Measurements from ENCODE around the gene PDE2A. TPM values are rescaled to one million over a fixed set of nuclear protein-coding genes. Genes with fewer than 3 reads are reported as not detected.

PDE2A gene
- total RNA-seq, 1 experiment from 2014 or later = 9.6 TPM

DNA sequence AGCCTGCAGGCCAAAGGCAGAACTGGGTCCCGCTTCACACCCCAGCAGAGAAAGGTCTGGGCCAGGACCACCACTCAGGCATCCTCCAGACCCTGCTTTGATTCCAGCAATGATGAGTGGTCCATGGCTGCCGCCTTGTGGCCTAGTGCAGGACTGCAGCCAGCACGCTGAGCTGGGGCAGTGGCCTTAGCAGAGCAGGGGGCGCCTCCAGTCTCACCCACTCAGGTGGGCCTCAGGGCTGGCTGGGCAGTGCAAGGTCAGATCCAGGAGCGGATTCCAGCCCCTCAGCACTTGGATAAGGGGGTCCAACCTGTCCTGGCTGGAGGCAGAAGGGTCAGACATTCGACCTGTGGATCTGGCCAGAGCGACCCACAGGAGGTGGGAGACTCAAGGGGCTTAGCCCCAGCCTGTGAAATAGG is 9.6 kb upstream of the PDE2A start:
- POLR2A ChIA-PET (ENCODE audit: unreplicated experiment) = interaction anchor here (0.6 kb wide), 1 partner anchor 25 kb away, joined by 3 read pairs; no protein-coding TSS in a partner anchor
- no peak overlapping the region for H2AFZ ChIP-seq
- intact Hi-C loops (cut with micrococcal nuclease; ENCODE audit: unreplicated experiment) = loop anchor here (1.0 to 10.0 kb wide), 4 partner anchors 98 to 701 kb away; no protein-coding TSS in a partner anchor

DNA sequence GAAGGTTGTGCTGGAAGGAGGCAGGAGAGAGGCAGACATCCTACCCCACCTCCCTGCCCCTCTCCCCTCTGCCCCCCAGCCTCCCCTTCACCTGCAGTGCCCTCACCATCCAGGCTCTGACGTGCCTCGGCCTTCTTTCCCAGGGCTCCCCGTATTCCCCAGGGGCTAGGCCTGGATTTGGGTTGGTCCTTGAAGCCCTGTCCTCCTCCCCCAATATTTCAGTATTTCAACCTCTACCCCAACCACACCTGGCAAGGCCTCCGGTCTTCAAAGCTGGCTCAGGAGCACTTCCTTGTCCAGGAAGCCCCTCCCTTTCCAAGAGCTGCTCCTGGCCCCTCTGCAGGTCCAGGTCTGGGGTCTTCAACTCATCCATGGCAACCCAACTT is 8.6 kb upstream of the PDE2A start:
- Histone ChIP-seq H3K4me3 (no peak overlapping the region), H3F3A (ENCODE audit: insufficient read depth, low read depth) (peaks cover 20% of the 10 kb centered on the region; the same call in 1 of the 2 replicates)
- intact Hi-C loops (cut with micrococcal nuclease; ENCODE audit: unreplicated experiment) = loop anchor here (1.0 to 10.0 kb wide), 3 partner anchors 98 to 702 kb away; no protein-coding TSS in a partner anchor

More for the DNA sequence above, 9.6 kb upstream of the PDE2A start:
- H3K9me2 ChIP-seq (ENCODE audit: insufficient read depth) = no peaks in the 10 kb centered on the region
- H3F3A ChIP-seq (ENCODE audit: insufficient read depth, low read depth) = peaks cover 20% of the 10 kb centered on the region; the same call in 1 of the 2 replicates
- TF ChIP-seq, protein P1, sequence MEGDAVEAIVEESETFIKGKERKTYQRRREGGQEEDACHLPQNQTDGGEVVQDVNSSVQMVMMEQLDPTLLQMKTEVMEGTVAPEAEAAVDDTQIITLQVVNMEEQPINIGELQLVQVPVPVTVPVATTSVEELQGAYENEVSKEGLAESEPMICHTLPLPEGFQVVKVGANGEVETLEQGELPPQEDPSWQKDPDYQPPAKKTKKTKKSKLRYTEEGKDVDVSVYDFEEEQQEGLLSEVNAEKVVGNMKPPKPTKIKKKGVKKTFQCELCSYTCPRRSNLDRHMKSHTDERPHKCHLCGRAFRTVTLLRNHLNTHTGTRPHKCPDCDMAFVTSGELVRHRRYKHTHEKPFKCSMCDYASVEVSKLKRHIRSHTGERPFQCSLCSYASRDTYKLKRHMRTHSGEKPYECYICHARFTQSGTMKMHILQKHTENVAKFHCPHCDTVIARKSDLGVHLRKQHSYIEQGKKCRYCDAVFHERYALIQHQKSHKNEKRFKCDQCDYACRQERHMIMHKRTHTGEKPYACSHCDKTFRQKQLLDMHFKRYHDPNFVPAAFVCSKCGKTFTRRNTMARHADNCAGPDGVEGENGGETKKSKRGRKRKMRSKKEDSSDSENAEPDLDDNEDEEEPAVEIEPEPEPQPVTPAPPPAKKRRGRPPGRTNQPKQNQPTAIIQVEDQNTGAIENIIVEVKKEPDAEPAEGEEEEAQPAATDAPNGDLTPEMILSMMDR (conservative IDR thresholded peaks at IDR 0.05) = peak; percentile 97
- TF ChIP-seq EZH2 (IDR thresholded peaks at IDR 0.05; ENCODE audit: low read depth) = no peak
- H3K4me2 ChIP-seq = no peak overlapping the region
- H3K27ac ChIP-seq = no peak overlapping the region
- no peaks in the 10 kb centered on the region for H3K9me3 ChIP-seq (ENCODE audit: insufficient read depth, low read depth)
- H3K4me3 ChIP-seq = no peak overlapping the region
- H3K4me1 ChIP-seq (replicated peaks; ENCODE audit: insufficient read depth) = 0 out of 2 replicates have a peak, but pooled peaks cover 3% of the 10 kb centered on the region
- no peaks in the 10 kb centered on the region for H3K36me3 ChIP-seq (ENCODE audit: low read depth)
- no TSS peak for BruUV-seq (replicated peaks)
- 0 out of 2 replicates have a peak, but pooled peaks cover 5% of the 10 kb centered on the region for H3K27me3 ChIP-seq (ENCODE audit: insufficient read depth, low read depth)
- peaks cover 21% of the 10 kb centered on the region for H4K20me1 ChIP-seq (ENCODE audit: insufficient read depth)
- peak in 1 of 2 experiments; percentile 71 for DNase-seq
- CTCF ChIA-PET = interaction anchor here (0.5 to 1.6 kb wide), 11 partner anchors 40 to 746 kb away, joined by 3 to 19 read pairs (median 4); no protein-coding TSS in a partner anchor
- H3K79me2 ChIP-seq (ENCODE audit: low read depth) = no peaks in the 10 kb centered on the region

DNA sequence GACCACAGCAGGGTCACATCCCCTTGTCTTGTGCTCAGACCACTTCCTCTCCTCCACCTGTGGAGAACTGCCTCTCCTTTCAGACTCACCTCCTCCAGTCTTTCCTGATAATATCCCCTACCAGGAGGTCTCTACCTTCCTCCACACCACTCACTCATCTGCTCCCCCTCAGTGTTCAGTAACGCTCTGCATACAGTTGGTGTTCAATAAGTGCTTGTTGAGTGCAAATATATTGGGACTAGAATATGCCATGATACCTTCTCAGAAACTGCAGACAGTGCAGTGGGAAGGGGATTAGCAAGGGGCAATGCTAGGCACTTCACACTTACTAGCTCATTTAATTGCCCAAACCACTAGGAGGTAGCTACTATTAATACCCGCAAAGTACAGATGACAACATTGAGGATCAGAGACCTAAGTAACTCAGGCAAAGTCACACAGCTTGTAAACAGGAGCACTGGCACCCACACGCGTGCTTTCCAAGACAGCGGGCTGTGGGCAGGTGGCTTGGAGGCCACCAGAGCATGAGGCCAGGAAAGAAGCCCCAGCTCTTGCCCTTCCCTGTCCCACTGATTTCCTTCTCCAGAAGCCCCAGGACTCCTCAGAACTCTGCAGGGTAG is 8.1 kb upstream of the PDE2A start:
- Histone ChIP-seq H3K36me3 (ENCODE audit: low read depth) (no peaks in the 10 kb centered on the region), H3K9me2 (ENCODE audit: insufficient read depth) (no peaks in the 10 kb centered on the region), H2AFZ (no peak overlapping the region), H4K20me1 (ENCODE audit: insufficient read depth) (peaks cover 21% of the 10 kb centered on the region), H3K9me3 (ENCODE audit: insufficient read depth, low read depth) (no peaks in the 10 kb centered on the region), H3K27me3 (ENCODE audit: insufficient read depth, low read depth) (peaks cover 19% of the 10 kb centered on the region), H3K4me2 (no peak overlapping the region), H3K4me1 (replicated peaks; ENCODE audit: insufficient read depth) (0 out of 2 replicates have a peak, but pooled peaks cover 3% of the 10 kb centered on the region), H3K79me2 (ENCODE audit: low read depth) (no peaks in the 10 kb centered on the region), H3K27ac (no peak overlapping the region), H3F3A (ENCODE audit: insufficient read depth, low read depth) (peaks cover 19% of the 10 kb centered on the region; the same call in 1 of the 2 replicates), H3K4me3 (no peak overlapping the region)
- intact Hi-C loops (cut with micrococcal nuclease; ENCODE audit: unreplicated experiment) = loop anchor here (10.0 kb wide), 1 partner anchor 702 kb away; no protein-coding TSS in a partner anchor
- no TSS peak for BruUV-seq (replicated peaks)
- ChIA-PET POLR2A (ENCODE audit: unreplicated experiment) (interaction anchor here (0.6 kb wide), 1 partner anchor 149 kb away, joined by 3 read pairs; no protein-coding TSS in a partner anchor), CTCF (interaction anchor here (0.6 kb wide), 1 partner anchor 111 kb away, joined by 3 read pairs; no protein-coding TSS in a partner anchor)
- DNase-seq = no peak
- no peak for TF ChIP-seq EZH2 (IDR thresholded peaks at IDR 0.05; ENCODE audit: low read depth)
- TF ChIP-seq, protein P1 (conservative IDR thresholded peaks at IDR 0.05) = no peak

More for the DNA sequence above, 8.6 kb upstream of the PDE2A start:
- Histone ChIP-seq H3K27ac (no peak overlapping the region), H3K9me2 (ENCODE audit: insufficient read depth) (no peaks in the 10 kb centered on the region), H3K27me3 (ENCODE audit: insufficient read depth, low read depth) (peaks cover 14% of the 10 kb centered on the region), H2AFZ (no peak overlapping the region), H3K79me2 (ENCODE audit: low read depth) (no peaks in the 10 kb centered on the region), H3K36me3 (ENCODE audit: low read depth) (no peaks in the 10 kb centered on the region), H3K9me3 (ENCODE audit: insufficient read depth, low read depth) (no peaks in the 10 kb centered on the region), H4K20me1 (ENCODE audit: insufficient read depth) (peaks cover 21% of the 10 kb centered on the region), H3K4me1 (replicated peaks; ENCODE audit: insufficient read depth) (0 out of 2 replicates have a peak, but pooled peaks cover 3% of the 10 kb centered on the region), H3K4me2 (no peak overlapping the region)
- ChIA-PET CTCF (interaction anchor here (0.6 to 1.6 kb wide), 3 partner anchors 96 to 236 kb away, joined by 4 to 21 read pairs (median 11); no protein-coding TSS in a partner anchor), POLR2A (ENCODE audit: unreplicated experiment) (no interaction called here)
- BruUV-seq (replicated peaks) = no TSS peak
- no peak for TF ChIP-seq EZH2 (IDR thresholded peaks at IDR 0.05; ENCODE audit: low read depth)
- TF ChIP-seq, protein P1 (conservative IDR thresholded peaks at IDR 0.05) = no peak
- no peak for DNase-seq

All from PC-9 (cell line).